HCT116 (cell line): Measurements from ENCODE around the gene DYNLT2B. TPM values are rescaled to one million over a fixed set of nuclear protein-coding genes. Genes with fewer than 3 reads are reported as not detected.

ENCODE experiments used
- ATAC-seq: fragments of 200-7000 bp; cut with Tn5 transposase; 2 replicates; pipeline ENCODE4 v1.9.1; 2020; ENCODE audit warnings: mild to moderate bottlenecking, moderate library complexity
- BruUV-seq: library from RNA; stranded (reverse); fragments of 400-500 nt; replicated peaks from 2 replicates; lab custom pipeline; 2021; lab: Mats Ljungman, UMichigan
- CTCF ChIA-PET: fragments of 300-600 bp; sonication (Branson Sonifier 250); formaldehyde crosslinking; loops from one replicate; lab custom pipeline; 2021; ENCODE audit warnings: antibody characterized with exemption; lab: Charles Lee
- POLR2A ChIA-PET: fragments of 300-600, 350-600 bp; sonication (Branson Sonifier 250); formaldehyde crosslinking; loops from one replicate; lab custom pipeline; 2021; ENCODE audit warnings: antibody characterized with exemption; lab: Charles Lee
- RAD21 ChIA-PET, 2 experiments: fragments of 300-600 bp; sonication (Branson Sonifier 250); formaldehyde crosslinking; loops; one replicate each; lab custom pipeline; 2023; ENCODE audit warnings: low total read pairs in 2 of 2; ENCODE audit not compliant: uncharacterized antibody in 2 of 2, unreplicated experiment in 2 of 2, low non-redundant PET in 1 of 2; lab: Charles Lee
- DNase-seq: peaks from one replicate; pipeline ENCODE4 v3.0.0-alpha.2; 2010; ENCODE audit warnings: low read depth, low spot score
- H2AFZ ChIP-seq: fragments of 200-600 bp; shearing (Covaris generic), sonication (generic); 2 replicates; pipeline ENCODE4 v1.6.1; 2017; ENCODE audit warnings: low read depth, mixed run types, mixed read lengths, antibody characterized with exemption, low read length; ENCODE audit not compliant: poor library complexity, severe bottlenecking
- H3K27ac ChIP-seq: 2 replicates; pipeline ENCODE4 v1.5.1; 2012; ENCODE audit warnings: low read depth, low read length
- H3K27me3 ChIP-seq: fragments of 200-600 bp; sonication (generic); 2 replicates; pipeline ENCODE4 v1.6.1; 2016; ENCODE audit warnings: mixed run types, low read length, mixed read lengths; ENCODE audit not compliant: insufficient read depth
- H3K36me3 ChIP-seq, 2 experiments: fragments of 200-500 bp in 1 of 2; fragments of 200-600 bp in 1 of 2; sonication (Bioruptor generic) in 1 of 2; sonication (generic) in 1 of 2; 2 replicates each; pipeline versions ENCODE4 v1.5.1 to v1.6.1; 2014 to 2016; ENCODE audit warnings: low read length in 2 of 2, inconsistent platforms in 1 of 2, mixed read lengths in 1 of 2, mixed run types in 1 of 2; ENCODE audit not compliant: insufficient read depth in 2 of 2, control insufficient read depth in 1 of 2
- H3K4me1 ChIP-seq, 2 experiments: fragments of 200-600 bp in 1 of 2; sonication (generic) in 1 of 2; 2 replicates each; pipeline versions ENCODE4 v1.5.1 to v1.6.1; 2012 to 2017; ENCODE audit warnings: low read length in 2 of 2, inconsistent platforms in 1 of 2, mild to moderate bottlenecking in 1 of 2, mixed read lengths in 1 of 2, mixed run types in 1 of 2, moderate library complexity in 1 of 2; ENCODE audit not compliant: insufficient read depth in 2 of 2, control insufficient read depth in 1 of 2
- H3K4me2 ChIP-seq: fragments of 200-600 bp; sonication (generic); 2 replicates; pipeline ENCODE4 v1.6.1; 2017; ENCODE audit warnings: mixed run types, low read length, mixed read lengths
- H3K4me3 ChIP-seq, 2 experiments: fragments of 200-600 bp in 1 of 2; sonication (generic) in 1 of 2; replicated peaks in 1 of 2; 2 replicates each; pipeline ENCODE4 v1.5.1; 2011 to 2016; ENCODE audit warnings: low read length in 2 of 2, control low read depth in 1 of 2, low read depth in 1 of 2, mild to moderate bottlenecking in 1 of 2, mixed read lengths in 1 of 2, mixed run types in 1 of 2
- H3K79me2 ChIP-seq: fragments of 200-600 bp; sonication (generic); 2 replicates; pipeline ENCODE4 v1.6.1; 2017; ENCODE audit warnings: mild to moderate bottlenecking, mixed run types, low read length, moderate library complexity, mixed read lengths; ENCODE audit not compliant: insufficient read depth
- H3K9ac ChIP-seq: fragments of 200-600 bp; sonication (generic); 2 replicates; pipeline ENCODE4 v1.6.1; 2016; ENCODE audit warnings: low read length, mixed read lengths
- H3K9me2 ChIP-seq: fragments of 200-600 bp; sonication (generic), shearing (Covaris generic); 2 replicates; pipeline ENCODE4 v1.6.1; 2017; ENCODE audit warnings: mixed run types, mild to moderate bottlenecking, moderate library complexity; ENCODE audit not compliant: insufficient read depth
- H3K9me3 ChIP-seq, 2 experiments: fragments of 200-500 bp in 1 of 2; fragments of 200-600 bp in 1 of 2; sonication (Bioruptor generic) in 1 of 2; sonication (generic) in 1 of 2; 2 replicates each; pipeline ENCODE4 v1.6.1; 2014 to 2017; ENCODE audit warnings: low read length in 2 of 2, mixed read lengths in 2 of 2, inconsistent platforms in 1 of 2, low read depth in 1 of 2, mild to moderate bottlenecking in 1 of 2, mixed run types in 1 of 2, moderate library complexity in 1 of 2; ENCODE audit not compliant: control insufficient read depth in 1 of 2, insufficient read depth in 1 of 2
- H4K20me1 ChIP-seq: fragments of 200-600 bp; sonication (generic), shearing (Covaris generic); 2 replicates; pipeline ENCODE4 v1.6.1; 2017; ENCODE audit warnings: mixed run types, mild to moderate bottlenecking, moderate library complexity; ENCODE audit not compliant: insufficient read depth
- CBX3 ChIP-seq: IDR thresholded peaks from 2 replicates; pipeline ENCODE4 v1.6.1; 2012; ENCODE audit warnings: low read depth
- CEBPB ChIP-seq: IDR thresholded peaks from 2 replicates; pipeline ENCODE4 v1.6.1; 2012; ENCODE audit warnings: low read depth
- CTCF ChIP-seq, 3 experiments: fragments of 200-600 bp in 1 of 3; sonication (generic) in 1 of 3; IDR thresholded peaks in 2 of 3; conservative IDR thresholded peaks in 1 of 3; 2 replicates each; pipeline ENCODE4 v1.5.1; 2012 to 2017; ENCODE audit warnings: low read depth in 2 of 3, low read length in 2 of 3, antibody characterized with exemption in 1 of 3, borderline replicate concordance in 1 of 3, control low read depth in 1 of 3, mild to moderate bottlenecking in 1 of 3, mixed read lengths in 1 of 3, mixed run types in 1 of 3, moderate library complexity in 1 of 3; ENCODE audit not compliant: insufficient read depth in 1 of 3
- EGR1 ChIP-seq: IDR thresholded peaks from 2 replicates; pipeline ENCODE4 v1.6.1; 2012; ENCODE audit warnings: low read depth
- ELF1 ChIP-seq: IDR thresholded peaks from 2 replicates; pipeline ENCODE4 v1.6.1; 2012; ENCODE audit warnings: low read depth, borderline replicate concordance
- EZH2 ChIP-seq: fragments of 200-600 bp; sonication (generic); IDR thresholded peaks from 2 replicates; pipeline ENCODE4 v1.6.1; 2017; ENCODE audit warnings: antibody characterized with exemption, mixed run types
- FOSL1 ChIP-seq: IDR thresholded peaks from 2 replicates; pipeline ENCODE4 v1.6.1; 2012; ENCODE audit warnings: low read depth
- JUND ChIP-seq: IDR thresholded peaks from 2 replicates; pipeline ENCODE4 v1.6.1; 2012
- MAX ChIP-seq: IDR thresholded peaks from 2 replicates; pipeline ENCODE4 v1.6.1; 2012
- POLR2A ChIP-seq: IDR thresholded peaks from 2 replicates; pipeline ENCODE4 v1.7.0; 2011; ENCODE audit warnings: borderline replicate concordance; ENCODE audit not compliant: insufficient read depth, insufficient read length; ENCODE audit errors: extremely low read depth
- POLR2AphosphoS5 ChIP-seq: IDR thresholded peaks from 2 replicates; pipeline ENCODE4 v1.6.1; 2011; ENCODE audit warnings: mild to moderate bottlenecking, low read depth, low read length, moderate library complexity
- RAD21 ChIP-seq: IDR thresholded peaks from 2 replicates; pipeline ENCODE4 v1.6.1; 2012; ENCODE audit warnings: low read depth, mild to moderate bottlenecking
- SIN3A ChIP-seq: IDR thresholded peaks from 2 replicates; pipeline ENCODE4 v1.6.1; 2012; ENCODE audit warnings: low read depth
- SP1 ChIP-seq: IDR thresholded peaks from 2 replicates; pipeline ENCODE4 v1.6.1; 2012; ENCODE audit warnings: low read depth
- SRF ChIP-seq: IDR thresholded peaks from 2 replicates; pipeline ENCODE4 v1.6.1; 2012; ENCODE audit warnings: low read depth
- TCF7L2 ChIP-seq: IDR thresholded peaks from 2 replicates; pipeline ENCODE4 v1.7.0; 2011; ENCODE audit warnings: borderline replicate concordance, inconsistent platforms; ENCODE audit not compliant: insufficient read depth, insufficient read length; ENCODE audit errors: extremely low read depth
- YY1 ChIP-seq: IDR thresholded peaks from 2 replicates; pipeline ENCODE4 v1.6.1; 2011; ENCODE audit warnings: low read length, low read depth, moderate library complexity, mild to moderate bottlenecking; ENCODE audit not compliant: insufficient replicate concordance; ENCODE audit errors: extremely low read depth
- ZBTB33 ChIP-seq: IDR thresholded peaks from 2 replicates; pipeline ENCODE4 v1.6.1; 2011; ENCODE audit warnings: mild to moderate bottlenecking, low read length, moderate library complexity; ENCODE audit not compliant: insufficient replicate concordance; ENCODE audit errors: extremely low read depth
- ZFX ChIP-seq: fragments of 450-650 bp; IDR thresholded peaks from 2 replicates; pipeline ENCODE4 v1.6.1; 2017
- intact Hi-C: fragments of 100-400 bp; cut with micrococcal nuclease; formaldehyde crosslinking; loops from 2 replicates; pipeline ENCODE4 v1.10.0; 2022
- total RNA-seq: library from RNA; stranded (reverse); gene quantifications from one replicate; pipeline ENCODE4 v1.2.1, GENCODE V29; 2021; ENCODE audit not compliant: unreplicated experiment

Gene DYNLT2B
- total RNA-seq, 1 experiment from 2014 or later, result 9.7 TPM

- no peaks in the 10 kb centered on the region for H3K9me2 ChIP-seq
- BruUV-seq, result no TSS peak
- no peaks in the 10 kb centered on the region for H3K9me3 ChIP-seq
- H3K27ac ChIP-seq, result peak overlapping the region; percentile 41; the same call in 1 of the 2 replicates
- peaks cover 43 to 66% of the 10 kb centered on the region in 2 experiments for H3K4me1 ChIP-seq
- no peaks in the 10 kb centered on the region for H3K27me3 ChIP-seq
- no peak for ATAC-seq
- no peaks in the 10 kb centered on the region; the same call in 1 of the 2 replicates for H3K79me2 ChIP-seq
- H4K20me1 ChIP-seq, result no peaks in the 10 kb centered on the region
- CTCF ChIA-PET, result no interaction called here
- RAD21 ChIA-PET, result no interaction called here
- no peak for DNase-seq
- POLR2A ChIA-PET, result interaction anchor here (0.6 kb wide), 1 partner anchor 30 kb away, joined by 3 read pairs; no protein-coding TSS in a partner anchor
- intact Hi-C loops, result no loop called here
- peak overlapping the region; percentile 68 for H3K9ac ChIP-seq
- no peaks in the 10 kb centered on the region for H3K36me3 ChIP-seq
- TF ChIP-seq CBX3, result no peak
- no peak for TF ChIP-seq MAX
- TF ChIP-seq POLR2A, result no peak
- no peak for TF ChIP-seq POLR2AphosphoS5
- no peak for TF ChIP-seq YY1
- no peak for TF ChIP-seq EGR1
- no peak for TF ChIP-seq SRF
- no peak for TF ChIP-seq ELF1
- TF ChIP-seq SIN3A, result no peak
- no peak for TF ChIP-seq ZBTB33
- TF ChIP-seq FOSL1, result no peak
- TF ChIP-seq SP1, result no peak
- no peak for TF ChIP-seq RAD21
- no peak for TF ChIP-seq CEBPB
- no peak for TF ChIP-seq EZH2
- no peak for TF ChIP-seq JUND
- TF ChIP-seq CTCF (IDR thresholded peaks at IDR 0.05 in 2 of 3, conservative IDR thresholded peaks at IDR 0.05 in 1 of 3; ENCODE audit: borderline replicate concordance in 1 of 3, insufficient read depth in 1 of 3, low read depth in 2 of 3, low read length in 2 of 3), result no peak
- no peak for TF ChIP-seq TCF7L2
- TF ChIP-seq ZFX, result no peak
- no peak overlapping the region for H2AFZ ChIP-seq
- H3K4me2 ChIP-seq, result peak overlapping the region; percentile 74
- H3K4me3 ChIP-seq, result no peak overlapping the region
Measured at GRCh38 chr3:196340466-196340865, 22.4 kb upstream of the DYNLT2B start.
